Ureter (tissue), 1 donor: ENCODE data around the gene SLC8A2. TPM values are rescaled to one million over a fixed set of nuclear protein-coding genes. Genes with fewer than 3 reads are reported as not detected.

ENCODE experiments used
- DNase-seq: peaks from one replicate; pipeline ENCODE4 v3.0.0-alpha.2; 2020; ENCODE audit warnings: low spot score
- total RNA-seq: library from RNA; stranded (reverse); gene quantifications from one replicate; pipeline ENCODE4 v1.2.4, GENCODE V29; 2023
- donor health status: DM: yes; HTN: yes; CAD: no.

The SLC8A2 gene
- total RNA-seq, 1 donor from 2014 or later = 2.7 TPM

DNA sequence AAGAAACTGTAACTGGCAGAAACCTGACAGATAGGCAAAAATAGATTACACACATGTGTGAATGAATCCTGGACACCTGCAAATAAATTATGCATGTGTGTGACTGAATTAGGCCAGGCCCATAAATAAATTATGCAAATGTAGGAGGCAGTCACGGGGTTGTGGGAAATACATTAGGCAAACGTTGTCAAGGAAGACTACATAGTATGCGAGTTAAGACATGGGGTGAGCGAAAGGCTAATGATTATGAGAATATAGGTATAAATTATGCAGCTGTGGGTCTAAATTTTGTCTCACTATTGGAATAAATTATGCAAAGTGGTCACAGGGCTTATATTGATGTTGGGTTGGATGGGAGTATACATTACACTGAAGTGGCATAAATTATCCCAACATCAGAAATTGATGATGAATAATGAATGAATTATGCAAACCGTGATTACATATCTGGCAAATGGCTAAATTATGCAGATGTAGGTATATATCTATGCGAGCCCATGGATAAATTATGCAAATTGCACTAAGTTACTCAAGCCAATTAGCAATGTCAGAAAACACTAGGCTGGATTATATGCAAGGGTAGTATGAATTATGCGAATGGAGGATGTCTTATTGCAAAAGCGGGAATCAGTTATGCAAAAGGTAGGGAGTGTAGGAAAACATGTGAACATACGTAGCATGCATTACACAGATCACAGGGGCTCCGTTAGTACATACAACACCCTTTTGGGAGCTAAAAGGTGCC lies 6.8 kb downstream of the SLC8A2 start:
- no peak for DNase-seq

DNA sequence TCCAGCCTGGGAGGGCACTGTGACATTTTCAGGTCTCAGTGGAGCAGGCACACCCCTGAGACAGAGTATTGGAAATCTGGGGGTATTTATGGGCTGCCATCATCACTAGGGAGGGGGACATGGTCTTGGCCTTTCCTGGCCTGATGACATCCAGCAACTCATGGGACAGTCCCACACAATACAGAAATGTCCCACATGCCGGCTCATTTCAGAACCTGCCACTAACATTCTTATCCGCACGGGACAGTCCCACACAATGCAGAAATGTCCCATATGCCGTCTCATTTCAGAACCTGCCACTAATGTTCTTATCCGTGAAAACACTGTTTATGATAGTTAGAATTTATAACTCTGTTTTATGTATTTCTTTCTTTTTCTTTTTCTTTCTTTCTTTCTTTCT lies 9.8 kb downstream of the SLC8A2 start:
- no peak for DNase-seq

DNA sequence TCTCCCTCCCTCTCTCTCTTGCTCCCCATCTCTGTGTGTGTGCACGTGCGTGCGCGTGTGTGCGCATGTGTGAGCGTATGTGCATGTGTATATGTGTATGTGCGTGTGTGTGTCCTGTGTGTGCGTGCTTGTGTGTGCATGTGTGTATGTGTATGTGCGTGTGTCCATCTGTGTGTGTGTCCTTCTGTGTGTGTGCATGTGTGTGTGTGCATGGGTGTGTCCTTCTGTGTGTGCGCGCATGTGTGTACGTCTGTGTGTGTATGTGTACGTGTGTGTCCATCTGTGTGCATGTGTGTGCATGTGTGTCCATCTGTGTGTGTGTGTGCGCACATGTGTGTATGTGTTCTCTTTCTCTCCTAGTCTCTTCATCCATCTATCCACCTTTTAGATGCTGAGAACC lies 12.2 kb downstream of the SLC8A2 start:
- no peak for DNase-seq

DNA sequence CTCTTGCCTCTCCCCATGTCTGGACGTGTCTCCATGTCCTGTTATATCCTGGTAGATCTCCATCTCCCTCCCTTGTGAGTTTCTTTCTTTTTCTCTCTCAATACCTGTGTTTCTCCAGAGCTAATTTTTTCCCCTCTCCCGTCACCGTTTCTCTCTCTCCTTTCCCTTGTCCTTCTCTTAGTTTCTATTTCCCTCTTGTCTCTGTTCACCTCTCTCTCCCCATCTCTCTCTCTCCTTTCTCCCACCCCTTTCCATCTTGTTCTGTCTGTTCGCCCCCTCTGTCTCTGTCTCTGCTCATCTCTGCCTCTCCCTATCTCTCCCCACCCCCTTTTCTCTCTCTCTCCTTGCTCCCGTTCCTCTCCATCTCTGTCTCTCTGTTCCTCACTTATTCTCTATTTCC lies 13.0 kb downstream of the SLC8A2 start:
- no peak for DNase-seq

DNA sequence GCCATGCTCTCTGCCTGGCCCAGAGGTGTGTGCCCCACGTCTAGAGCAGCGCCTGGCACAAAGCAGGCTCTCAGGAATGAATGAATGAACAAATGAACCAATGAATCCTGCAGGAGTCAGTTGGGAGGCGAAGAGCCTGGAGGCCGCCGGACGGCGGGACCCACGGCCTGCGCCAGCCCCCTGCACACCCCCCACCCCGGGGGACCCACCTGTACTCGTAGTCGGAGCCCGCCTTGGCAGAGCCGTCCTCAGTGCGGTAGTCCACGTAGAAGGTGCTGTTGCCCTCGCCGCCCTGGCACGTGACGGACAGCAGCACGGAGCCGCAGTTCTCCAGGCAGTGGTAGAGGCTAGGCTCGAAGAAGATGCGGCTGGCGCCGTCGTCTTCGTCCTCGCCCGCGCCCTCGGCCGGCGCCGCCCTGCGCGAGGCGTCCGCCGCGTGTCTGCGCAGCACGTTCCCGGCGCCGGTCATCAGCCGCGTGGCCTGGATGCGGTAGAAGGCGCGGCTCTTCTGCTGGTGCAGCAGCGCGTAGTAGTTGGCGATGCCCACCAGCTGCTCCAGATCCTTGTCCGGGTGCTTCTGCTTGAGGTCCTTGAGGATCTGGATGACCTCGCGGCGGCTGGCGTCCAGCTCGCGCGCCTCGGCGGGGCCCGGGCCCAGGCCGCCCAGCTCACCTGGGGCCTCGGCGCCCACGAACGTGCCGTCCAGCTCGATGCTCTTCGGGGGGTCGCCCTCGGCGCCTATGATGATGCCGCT lies 14.8 kb downstream of the SLC8A2 start:
- DNase-seq = no peak

DNA sequence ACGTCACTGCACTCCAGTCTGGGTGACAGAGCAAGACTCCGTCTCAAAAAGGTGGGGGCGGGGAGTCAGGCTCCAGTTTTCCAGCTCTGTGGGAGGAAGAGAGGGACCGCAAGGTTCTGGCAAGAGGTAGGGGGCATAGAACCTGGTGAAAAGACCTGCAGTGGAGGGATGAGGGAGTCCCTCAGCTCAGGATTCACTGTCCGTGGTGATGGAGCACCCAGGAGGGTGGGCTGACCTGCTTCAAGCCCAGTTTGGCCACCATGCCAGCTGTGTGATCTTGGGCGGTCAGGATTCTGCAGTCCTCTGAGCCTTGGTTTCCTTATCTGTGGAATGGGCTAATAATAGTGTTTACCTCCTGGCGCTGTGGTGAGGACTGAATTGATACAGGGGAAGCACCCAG lies 21.2 kb downstream of the SLC8A2 start:
- no peak for DNase-seq

DNA sequence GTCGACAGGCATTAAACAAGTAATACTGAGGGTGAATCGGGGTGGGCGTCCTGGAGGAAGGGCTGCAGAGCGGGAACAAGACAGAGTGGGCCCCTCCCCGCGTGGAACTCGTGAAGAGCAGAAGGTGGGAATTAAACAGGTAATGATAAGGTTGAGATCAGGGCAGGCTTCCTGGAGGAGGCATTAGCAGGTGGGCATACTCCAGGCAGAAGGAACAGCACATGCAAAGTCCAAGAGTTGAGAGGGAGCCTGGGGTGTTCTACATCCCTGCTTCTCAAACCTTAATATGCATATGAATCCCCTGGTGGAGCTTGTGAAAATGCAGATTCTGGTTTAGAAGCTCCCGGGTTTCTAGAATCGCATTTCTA lies 23.3 kb downstream of the SLC8A2 start:
- DNase-seq = no peak

DNA sequence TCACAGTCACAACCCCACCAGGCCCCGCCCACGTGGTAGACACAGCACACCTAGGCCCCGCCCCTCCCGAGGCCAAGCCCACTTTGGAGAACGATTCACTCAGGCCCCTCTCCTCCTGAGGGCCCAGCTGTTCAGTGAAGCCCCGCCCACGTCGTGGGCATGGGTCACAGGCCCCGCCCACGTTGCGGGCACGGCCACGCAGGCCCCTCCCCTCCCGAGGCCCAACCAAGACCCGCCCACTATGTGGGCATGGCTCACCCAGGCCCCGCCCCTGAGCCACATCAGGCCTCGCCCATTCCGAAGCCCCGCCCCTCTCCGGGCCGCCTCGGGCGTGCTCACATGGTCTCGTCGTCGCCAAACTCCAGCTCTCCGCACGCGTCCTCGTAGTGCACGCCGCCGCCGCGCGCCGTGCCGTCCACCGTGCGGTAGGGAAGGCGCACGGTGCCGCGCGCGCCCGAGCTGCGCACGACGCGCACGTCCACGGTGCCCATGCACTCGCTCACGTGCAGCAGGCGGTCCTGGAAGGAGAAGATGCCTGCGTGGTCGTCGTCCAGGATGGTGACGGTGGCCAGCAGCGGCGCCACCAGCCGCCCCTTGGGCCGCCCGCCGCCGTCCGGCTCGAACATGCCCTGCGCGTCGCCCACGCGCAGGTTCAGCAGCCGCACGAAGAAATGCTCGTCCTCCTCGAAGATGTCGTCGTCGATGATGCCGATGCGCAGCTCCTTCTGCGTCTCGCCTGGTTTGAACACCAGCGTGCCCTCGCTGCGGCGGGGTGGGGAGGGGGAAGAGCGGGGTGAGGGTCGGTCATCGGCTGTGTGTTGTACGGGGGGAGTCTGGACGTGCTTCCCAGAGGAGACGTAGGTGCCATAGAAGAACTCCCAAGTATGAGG lies 24.0 kb downstream of the SLC8A2 start:
- DNase-seq = peak; percentile 74

DNA sequence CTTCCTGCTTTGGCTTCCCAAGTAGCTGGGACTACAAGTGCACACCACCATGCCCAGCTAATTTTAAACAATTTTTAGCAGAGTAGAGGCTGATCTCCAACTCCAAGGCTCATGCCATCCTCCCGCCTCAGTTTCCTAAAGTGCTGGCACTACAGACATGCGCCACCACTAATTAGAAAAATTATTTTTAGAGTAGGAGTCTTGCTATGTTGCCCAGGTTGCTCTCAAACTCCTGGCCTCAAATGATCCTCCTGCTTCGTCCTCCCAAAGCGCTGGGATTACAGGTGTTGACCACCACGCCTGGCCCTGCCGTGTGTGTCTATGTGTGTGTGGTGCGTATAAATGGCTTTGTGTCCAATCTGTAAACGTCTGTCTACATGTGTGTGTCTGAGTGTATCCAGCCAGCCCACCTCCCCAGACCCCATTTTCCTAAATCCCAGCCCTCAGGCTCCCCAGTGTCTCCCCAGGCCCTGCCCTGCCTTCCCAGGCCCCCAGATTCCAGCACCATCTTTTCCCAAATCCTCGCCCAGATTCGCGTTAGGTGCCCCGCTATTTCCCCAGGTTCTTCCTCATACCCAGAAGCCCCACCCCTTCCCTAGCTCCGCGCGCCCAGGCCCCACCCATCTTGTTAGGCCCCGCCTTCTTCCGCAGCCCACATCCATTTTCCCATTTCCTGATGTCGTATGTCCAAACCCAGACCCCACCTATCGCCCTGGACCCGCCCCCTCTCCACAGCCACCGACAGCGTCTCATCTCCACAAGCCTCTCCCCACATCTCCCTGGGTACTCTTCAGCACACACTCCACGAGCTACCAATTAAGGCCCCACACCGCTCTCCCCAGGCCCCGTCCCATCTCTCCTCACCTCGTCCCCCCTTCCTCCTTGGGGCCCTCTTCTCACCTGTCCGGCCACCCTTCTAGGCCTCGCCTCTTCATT lies 24.9 kb downstream of the SLC8A2 start:
- peak; percentile 88 for DNase-seq

DNA sequence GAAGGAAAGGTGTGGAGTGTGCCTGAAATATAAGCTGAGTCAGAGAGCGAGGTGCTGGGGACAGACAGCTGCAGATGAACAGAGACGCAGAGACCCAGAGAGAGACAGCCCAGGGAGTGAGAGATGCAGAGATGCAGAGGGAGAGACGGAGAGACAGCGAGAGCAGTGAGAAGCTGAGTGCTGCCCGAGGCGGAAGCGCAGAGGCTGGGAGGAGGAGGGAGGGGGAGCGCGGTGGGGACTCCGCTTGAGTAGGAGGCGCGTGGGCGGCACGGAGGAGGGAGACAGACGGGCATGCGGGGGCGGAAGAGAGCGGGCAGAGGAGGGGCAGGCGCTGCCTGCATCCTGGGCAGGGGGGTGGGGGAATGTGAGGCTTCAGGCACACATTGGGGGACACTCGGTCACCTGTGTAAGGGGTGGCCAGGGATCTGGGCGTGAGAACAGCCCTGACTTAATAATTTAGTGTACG lies 25.7 kb downstream of the SLC8A2 start:
- peak; percentile 73 for DNase-seq

DNA sequence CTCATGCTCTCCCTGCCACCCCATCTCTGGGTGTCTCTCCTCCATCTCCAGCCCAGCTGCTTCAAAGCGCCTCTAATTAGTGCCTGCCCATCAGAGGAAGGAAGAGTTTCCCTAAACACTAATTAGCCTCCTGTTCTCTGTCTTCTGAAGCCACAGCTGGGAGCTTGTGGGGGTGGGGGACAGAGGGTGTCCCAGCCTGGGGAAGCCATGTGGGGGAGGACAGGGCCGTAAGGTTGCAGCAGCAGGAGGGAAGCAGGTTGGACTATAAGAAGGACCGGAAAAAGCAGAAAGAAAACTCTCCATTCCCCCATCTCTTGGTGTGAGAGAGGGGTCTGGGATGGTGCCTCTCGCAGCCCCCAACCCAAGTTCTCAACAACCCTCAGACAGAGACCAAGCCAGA lies 26.2 kb downstream of the SLC8A2 start:
- DNase-seq = no peak

DNA sequence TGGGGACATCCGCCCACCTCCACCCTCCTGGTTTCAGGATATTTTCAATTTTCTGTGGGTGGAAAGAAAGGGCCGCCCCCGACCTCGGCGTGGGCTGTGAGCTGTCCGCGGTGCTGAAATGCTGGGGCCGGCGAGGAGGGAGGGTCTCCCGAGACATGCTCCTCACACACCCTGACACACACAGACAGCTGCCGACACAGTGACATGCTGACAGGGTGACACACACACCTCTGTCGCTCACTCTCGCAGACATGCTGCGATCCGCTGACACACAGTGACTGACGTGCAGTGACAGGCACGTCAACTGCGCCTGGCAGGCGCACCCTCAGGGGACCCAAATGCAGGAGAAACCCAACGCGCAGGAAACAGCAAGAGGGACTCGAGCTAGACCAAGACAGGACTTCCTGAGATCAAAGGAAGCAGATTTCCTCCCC lies 27.3 kb downstream of the SLC8A2 start:
- DNase-seq = no peak

DNA sequence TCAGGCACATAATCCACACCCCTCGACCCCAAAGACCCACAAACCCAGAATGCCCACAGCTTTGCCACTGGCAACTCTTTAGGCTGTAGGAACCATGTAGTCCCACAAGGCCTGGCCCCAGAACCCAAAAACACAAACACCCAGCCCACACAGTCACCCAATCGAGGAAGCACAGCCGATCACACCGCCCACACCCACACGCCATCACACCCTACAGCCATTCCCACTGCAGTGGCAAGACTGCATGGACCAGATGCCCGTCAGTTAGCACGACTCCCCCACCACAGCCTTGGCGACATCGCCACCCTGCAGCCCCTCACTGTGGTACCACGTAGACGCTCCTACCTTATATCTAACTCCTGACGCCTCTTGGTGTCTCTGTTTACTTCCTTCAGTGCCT lies 28.4 kb downstream of the SLC8A2 start:
- DNase-seq = no peak

DNA sequence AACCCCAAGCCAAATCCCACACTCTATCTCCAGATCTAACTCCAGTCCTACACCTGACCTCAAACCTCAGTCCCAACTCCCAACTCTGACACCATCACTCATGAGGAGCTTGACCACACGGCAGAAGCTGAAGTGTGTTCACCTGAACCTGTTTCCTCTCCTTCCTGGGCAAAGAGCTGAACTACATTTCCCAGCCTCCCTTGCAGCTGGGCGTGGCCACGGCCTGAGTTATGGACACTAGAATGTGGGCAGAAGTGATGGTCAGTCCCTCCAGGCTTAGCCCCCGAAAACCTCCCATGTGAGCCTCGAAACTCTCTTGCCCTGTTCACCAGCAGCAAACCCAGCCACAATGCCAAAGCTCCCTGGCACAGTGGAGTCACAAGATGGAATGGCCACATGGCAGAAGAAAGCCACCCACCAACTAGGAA lies 32.9 kb downstream of the SLC8A2 start:
- no peak for DNase-seq

DNA sequence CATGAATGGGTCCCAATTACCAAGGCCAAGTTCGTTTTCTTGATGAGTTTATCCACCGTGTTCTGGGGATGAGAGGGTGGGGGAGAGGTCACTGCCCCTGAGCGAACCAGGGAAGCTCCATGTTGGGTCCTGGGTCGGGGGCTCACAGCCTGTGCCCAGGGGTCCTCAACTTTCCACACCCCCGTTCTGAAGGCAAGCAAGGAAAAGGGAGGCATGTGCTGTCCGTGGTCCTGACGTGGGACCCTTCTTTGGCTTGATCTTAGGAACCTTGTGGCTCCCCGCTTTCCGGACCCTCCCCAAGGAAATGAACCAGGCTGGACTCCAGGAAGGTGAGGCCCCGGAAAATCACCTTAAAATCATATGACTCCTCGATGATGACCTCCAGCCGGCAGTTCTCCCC lies 34.2 kb downstream of the SLC8A2 start:
- DNase-seq = no peak

DNA sequence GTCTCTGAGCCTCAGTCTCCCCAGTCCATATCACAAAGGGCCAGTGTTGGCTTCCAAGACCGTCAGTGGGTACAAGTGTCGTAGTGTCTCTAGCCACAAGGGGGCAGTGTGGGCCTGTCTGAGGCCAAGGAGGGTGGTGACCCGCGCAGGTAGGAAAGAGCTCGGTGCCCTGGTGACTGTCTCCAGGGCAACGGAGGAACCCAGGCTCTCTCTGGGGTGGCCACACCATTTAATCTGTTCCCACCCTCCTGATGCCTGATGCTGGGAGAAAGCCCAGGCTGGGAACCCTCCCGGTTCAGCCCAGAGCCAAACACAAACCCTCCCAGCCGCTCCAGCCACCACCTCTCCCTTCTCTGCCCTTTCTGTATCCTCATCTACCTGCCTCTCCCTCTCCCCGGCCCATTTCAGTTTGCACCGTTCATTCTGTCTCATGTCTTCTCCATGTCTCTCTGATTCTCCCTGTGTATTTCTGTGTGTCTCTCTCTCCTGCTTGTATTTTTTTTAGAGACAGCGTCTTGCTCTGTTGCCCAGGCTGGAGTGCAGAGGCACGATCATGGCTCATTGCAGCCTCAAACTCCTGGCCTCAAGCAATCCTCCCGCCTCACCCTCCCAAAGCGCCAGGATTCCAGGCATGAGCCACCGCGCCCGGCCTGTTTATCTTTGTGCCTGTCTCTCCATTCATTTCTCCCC lies 34.8 kb downstream of the SLC8A2 start:
- peak; percentile 79 for DNase-seq

DNA sequence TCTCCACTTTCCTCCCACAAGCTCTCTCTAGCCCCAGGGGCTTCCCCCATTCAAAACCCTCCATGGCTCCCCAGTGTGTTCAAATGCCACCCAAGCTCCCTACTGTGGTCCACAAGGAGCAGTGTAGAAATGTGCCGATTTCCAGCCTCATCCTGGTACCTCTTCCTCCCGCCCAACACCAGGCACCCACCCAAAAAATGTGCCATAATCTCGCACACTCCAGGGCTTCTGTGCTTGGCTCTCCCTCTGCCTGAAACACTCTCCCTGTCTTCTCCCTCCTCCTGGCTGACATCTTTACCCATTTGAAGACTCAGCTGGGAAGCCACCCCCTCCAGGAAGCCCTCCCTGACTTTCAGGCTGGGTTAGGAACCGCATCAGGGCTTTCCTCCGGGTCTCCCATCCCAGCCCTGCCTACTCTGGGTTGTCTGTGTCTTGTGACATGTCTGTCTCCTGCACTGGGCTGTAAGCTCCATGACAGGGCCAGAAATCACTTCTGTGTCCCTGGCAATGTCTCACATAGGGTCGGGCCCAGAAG lies 35.7 kb downstream of the SLC8A2 start:
- DNase-seq = no peak

DNA sequence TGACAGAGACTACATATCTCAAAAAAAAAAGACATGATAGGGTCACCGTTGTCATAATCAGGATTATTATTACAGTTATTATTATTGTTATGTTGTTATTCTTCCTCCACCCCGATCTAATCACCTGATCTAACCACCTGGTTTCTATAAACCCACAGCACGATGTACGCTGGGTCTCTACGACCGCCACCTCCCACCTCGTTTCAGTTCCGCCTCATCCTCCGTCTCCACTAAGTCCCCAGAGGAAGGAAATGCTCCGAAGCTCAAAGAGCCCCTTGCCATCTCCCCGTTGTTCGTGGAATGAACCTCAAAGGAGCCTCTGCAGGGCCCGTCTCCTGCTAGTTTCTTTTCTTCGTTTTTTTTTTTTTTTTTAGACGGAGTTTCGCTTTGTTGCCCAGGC lies 36.5 kb downstream of the SLC8A2 start:
- DNase-seq = no peak

DNA sequence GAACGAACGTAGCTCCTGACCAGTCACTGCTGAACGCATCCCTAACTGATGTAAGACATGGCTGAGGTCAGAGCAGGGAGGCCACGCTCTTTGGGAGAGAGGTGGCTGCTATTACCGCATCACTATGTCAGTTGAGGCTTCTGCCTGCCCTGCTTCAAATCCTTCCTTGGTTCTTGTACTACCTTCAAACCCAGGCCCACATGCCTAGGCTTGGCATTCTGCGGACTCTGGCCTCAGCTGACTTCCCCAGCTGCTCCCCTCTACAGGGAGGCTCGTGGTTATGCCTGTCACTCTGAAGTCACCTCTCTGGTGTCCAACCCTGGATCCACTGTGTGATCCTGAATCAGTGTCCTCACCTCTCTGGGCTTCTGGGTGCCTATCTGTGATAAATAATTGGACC lies 37.6 kb downstream of the SLC8A2 start:
- DNase-seq = no peak

DNA sequence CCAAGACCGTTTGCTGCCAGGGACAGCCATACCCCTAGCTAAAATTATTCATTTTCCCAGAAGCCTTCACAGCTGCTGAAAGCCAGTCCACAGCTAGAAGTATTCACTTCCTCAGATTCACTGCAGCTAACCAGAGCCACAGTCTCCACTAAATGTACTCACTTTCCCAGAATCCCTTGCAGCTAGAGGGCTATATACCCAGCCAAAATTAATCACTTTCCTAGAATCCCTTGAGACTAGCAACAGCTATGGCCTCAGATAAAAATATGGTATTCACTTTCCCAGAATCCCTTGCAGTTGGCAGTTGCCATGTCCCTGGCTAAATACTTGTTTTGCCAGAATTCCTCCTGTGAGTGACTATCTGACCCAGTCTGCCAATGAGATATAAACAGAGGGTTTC lies 38.6 kb downstream of the SLC8A2 start:
- no peak for DNase-seq
